GM19468 (cell line): ENCODE results near the gene RAF1.
"Not testable (repeated sequence)": the region's sequence is repeated elsewhere in the genome, so short reads cannot be mapped to it uniquely, and the experiment has no call there.

ENCODE experiments used
- ATAC-seq: cut with Tn5 transposase; IDR thresholded peaks from one replicate; pipeline ENCODE4 v1.9.1; 2021; ENCODE audit warnings: mild to moderate bottlenecking, moderate library complexity, moderate number of reproducible peaks; ENCODE audit not compliant: unreplicated experiment; ENCODE audit errors: extremely low read depth

RAF1 gene

GRCh38 chr3:12663936-12664908, at the start of gene RAF1:
RAF1 (minus strand) TSS chr3:12664117; CDS start chr3:12618721, 45,396 bp downstream.
- peak; percentile 94 for ATAC-seq

DNA sequence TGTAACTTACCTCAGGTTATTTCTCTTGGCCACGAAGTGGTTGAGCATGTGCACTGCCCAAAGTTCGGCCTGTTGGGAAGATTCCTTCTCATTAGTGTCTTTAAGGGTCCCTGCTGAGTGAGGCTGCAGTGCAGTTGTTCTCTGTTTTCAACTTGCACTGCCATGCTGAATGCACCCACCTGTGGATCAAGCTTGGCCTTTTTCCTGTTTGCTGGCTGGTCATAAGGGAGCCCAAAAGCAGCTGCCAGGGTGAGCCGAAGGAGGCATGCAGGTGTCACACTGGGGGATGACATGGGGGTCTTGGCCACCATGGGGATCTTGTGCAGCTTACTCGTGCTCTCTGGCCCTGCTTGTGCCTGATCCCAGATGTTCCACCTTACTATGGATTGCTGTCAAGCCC, 46.1 kb upstream of the RAF1 start:
- no peak for ATAC-seq

- ATAC-seq, result no peak
Measured at GRCh38 chr3:12709334-12709733, 45.4 kb upstream of the RAF1 start.

DNA sequence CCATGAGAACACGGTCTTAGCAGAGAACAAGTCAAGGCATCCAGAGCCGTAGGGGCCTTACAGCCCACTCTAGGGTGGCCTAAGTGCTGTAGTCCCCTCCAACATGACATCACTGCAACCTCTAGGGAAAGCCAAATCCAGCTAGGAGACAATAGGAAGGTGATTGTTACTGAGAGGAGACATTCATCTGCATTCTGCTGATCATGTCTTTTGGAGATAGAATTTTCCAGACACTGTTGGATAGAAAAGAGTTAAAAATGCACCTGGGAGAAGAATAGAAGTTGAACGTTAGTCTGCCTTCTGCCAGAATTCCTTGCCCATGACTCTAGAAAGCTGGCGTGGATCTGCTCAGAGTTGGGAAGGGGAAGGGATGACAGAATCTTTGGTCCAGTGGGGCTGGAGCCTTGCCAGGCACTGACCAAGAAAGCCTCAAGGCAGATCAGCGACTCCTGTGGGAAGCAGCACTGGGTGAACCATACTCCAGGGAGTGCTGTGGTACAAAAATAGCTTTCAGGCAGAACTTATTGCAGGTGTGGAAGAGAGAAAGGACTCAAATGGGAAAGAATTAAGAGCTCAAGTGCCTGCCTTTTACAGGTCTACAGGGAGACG, 44.8 kb upstream of the RAF1 start:
- ATAC-seq, result no peak

DNA sequence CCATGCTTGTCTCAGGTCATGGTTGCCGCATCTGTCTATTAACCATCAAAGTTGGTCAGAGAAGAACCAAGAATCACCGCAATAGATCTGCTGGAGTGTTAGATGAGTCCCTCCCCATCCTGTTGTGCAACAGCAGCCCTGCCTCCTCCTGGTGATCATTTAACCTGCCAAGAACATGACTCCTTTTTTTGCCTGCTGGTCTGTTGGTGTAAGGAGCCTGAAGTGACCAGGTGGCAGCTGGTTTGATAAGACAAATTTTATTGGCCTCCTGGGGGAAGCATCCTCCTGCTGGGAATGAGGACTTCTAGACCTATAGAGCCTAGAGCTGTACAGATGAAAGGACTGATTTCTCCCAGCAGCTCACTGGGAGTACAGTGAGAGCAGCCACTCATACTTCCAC, 43.5 kb upstream of the RAF1 start:
- no peak for ATAC-seq

GRCh38 chr3:12706504-12707253, 42.8 kb upstream of the RAF1 start:
- no peak for ATAC-seq

DNA sequence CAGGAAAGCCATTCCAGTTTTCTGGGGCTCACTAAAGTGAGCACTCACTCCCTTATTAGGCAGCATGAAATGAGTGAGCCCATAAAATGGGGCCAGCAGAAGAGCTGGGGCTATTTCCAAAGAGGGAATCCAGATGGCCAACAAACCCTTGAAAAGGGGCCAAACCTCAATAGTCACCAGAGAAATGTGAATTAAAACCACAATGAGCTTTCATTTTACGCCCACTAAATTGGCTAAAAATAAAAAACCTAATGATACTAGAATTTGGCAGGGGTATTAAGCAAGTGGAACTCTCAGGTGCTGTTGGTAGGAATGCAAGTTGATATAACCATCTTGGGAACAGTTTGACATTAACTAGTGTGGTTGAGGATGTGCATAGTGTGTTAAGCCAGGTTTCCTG, 42.1 kb upstream of the RAF1 start:
- no peak for ATAC-seq

DNA sequence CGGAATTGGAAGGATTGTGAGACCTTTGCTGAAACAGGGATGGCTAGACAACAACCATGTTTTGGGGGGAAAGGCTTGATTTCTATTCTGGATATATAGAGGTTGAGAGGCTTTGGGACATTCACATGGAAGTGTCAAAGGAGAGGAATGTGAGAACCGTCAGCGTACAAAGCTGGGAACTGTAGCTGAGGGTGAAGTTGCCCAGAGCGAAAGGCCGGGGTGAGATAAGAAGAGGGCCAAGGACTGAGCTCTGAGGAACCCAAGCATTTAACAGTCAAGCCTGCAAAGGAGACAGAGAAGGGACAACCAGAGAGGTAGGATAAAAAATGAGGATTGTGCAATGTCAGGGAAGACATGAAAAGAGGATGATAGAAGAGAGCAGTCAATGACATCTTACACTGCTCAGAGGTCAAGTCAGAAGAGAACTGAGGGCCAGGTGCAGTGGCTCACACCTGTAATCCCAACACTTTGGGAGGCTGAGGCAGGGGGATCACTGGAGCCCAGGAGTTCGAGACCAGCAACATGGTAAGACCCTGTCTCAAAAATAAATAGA, 41.5 kb upstream of the RAF1 start:
- no peak for ATAC-seq

DNA sequence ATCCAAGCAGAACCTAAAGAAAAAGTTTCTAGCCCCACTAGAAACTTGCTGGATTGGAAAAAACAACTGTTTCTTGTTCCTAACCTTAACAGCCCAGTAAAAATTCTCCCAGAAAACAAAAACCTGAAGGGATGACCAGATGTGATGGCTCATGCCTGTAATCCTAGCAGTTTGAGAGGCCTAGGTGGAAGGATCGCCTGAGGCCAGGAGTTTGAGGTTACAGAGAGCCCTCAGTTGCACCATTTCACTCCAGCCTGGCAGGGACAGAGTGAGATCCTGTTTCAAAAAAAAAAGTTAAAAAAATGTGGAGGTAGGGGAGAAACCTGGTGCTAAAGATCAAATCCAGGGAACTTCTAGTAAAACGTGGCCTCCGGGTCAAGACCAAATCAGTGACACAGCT, 38.6 kb upstream of the RAF1 start:
- no peak for ATAC-seq

GRCh38 chr3:12701601-12702000, 37.7 kb upstream of the RAF1 start:
- not testable (repeated sequence) for ATAC-seq

DNA sequence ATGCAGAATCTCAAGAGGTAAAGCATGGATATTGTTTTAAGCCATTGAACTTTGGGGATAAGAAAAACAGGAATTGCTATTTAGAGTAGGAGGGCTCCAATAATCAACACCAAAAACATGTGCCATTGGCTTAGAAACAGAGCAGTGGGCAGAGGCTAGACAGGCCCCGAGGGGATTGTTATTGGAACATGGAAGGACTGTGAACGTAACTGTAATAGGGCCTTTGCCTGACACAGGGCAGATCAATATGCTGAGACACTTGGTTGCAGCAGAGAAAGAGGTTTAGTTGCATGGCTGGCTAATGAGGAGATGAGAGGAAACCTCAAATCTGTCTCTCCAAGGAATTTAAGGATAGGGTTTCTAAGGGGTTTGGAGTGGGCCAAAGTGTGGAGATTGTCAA, 36.9 kb upstream of the RAF1 start:
- no peak for ATAC-seq

GRCh38 chr3:12695916-12696315, 32.0 kb upstream of the RAF1 start:
- no peak for ATAC-seq

- ATAC-seq, result no peak
Measured at GRCh38 chr3:12695112-12695511, 31.2 kb upstream of the RAF1 start.

DNA sequence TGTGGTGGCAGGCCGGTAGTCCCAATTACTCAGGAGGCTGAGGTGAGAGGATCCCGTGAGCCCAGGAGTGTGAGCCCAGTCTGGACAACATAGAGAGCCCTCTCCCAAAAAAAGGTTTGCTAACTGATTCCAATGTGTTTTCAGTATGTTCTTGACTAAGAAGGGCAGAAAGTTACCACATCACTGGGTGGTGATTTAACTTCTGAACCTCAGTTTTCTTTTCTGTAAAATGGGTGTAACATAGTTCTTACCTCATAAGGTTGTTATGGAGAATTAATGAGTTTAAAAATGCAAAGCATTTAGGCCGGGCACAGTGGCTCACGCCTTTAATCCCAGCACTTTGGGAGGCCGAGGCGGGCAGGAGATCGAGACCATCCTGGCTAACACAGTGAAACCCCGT, 28.5 kb upstream of the RAF1 start:
- ATAC-seq, result no peak

DNA sequence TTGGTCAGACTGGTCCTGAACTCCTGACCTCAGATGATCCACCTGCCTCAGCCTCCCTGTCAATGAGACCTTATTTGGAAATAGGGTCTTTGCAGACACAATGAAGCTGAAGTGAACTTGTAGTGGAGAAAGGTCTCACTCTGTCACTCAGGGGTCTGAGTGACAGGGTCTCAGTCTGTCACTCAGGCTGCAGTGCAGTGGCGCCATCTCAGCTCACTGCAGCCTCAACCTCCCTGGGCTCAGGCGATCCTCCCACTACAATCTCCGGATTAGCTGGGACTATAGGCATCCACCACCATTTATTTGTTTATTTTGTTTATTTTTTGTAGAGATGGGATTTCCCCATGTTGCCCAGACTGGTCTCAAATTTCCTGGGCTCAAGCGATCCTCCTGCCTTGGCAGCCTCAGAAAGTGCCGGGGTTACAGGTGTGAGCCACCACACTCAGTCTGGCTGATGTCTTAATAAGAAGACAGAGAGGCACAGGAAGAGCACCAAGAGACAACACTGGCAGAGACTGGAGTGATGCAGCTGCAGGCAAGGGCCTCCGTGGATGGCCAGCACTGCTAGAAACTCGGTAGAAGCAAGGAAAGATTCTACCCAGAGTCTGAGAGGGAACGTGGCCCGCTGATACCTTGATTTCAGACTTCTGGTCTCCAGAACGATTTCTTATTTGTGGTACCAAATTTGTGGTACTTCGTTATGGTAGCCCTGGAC, 26.2 kb upstream of the RAF1 start:
- ATAC-seq, result no peak

GRCh38 chr3:12687948-12688347, 24.0 kb upstream of the RAF1 start:
- no peak for ATAC-seq

DNA sequence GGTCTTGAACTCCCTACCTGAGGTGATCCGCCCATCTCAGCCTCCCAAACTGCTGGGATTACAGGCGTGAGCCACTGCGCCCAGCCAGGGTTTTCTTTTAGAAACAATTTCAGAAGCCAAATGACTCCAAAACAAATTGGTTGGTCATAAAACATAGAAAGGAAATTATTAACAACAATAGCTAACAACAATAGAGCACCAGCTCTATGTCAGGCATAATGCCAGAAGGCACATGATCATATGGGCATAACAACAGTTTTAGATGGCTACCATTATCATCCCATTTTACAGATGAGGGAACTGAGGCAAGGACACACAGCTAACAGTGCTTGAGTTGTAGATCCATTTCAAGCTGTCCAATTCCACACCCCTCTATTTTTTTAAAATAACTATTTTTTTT, 22.2 kb upstream of the RAF1 start:
- ATAC-seq, result no peak

- no peak for ATAC-seq
Measured at GRCh38 chr3:12681943-12682390, 18.1 kb upstream of the RAF1 start.

DNA sequence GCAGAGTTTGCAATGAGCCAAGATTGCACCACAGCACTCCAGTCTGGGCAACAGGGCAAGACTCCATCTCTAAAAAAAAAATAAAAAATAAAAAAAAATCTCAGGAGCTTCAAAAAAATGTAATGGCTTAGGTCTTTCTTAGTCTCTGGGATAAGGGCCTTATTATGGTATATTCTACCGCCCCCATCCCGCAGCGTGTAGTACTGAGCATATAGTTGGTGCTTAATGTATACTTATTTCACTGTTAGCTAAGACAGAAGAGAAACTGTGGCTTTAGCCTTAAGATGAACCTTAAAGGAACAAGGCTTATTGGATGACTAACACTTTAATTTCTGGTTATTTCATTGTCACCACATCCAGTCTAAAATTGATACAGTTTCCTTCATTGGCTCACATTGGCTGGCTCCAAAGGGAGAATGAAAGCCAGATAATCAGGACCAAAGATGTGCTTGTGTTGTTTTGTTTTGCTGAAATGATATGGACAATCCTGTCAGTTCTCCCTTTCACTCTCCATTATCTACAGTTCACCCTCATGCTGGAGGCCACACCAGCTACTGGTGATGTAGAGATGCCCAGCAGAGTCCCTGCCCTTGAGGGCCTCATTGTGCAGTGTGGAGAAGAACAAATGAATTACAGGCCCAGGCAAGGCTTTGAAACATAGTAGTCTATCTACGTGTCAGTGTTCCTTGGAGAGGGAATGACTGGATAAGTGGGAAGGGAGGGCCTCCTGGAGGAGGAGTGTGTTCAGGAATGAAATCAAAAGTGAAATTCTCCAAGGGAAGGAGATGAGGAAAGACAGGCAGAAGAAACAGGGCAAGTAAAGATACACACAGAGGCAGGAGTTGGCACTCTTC, 17.4 kb upstream of the RAF1 start:
- no peak for ATAC-seq
